OCI-LY7 (cell line): ENCODE results near the gene PPP2R3C. TPM values are rescaled to one million over a fixed set of nuclear protein-coding genes. Genes with fewer than 3 reads are reported as not detected.

Source experiments
- BruUV-seq: library from RNA; stranded (reverse); fragments of 400-500 nt; replicated peaks from 2 replicates; lab custom pipeline; 2021; lab: Mats Ljungman, UMichigan
- CTCF ChIA-PET: fragments of 300-600 bp; sonication (Branson Sonifier 250); formaldehyde crosslinking; loops from one replicate; lab custom pipeline; 2022; ENCODE audit warnings: antibody characterized with exemption; ENCODE audit not compliant: unreplicated experiment; lab: Charles Lee
- POLR2A ChIA-PET: fragments of 300-600 bp; sonication (Branson Sonifier 250); formaldehyde crosslinking; loops from one replicate; lab custom pipeline; 2022; ENCODE audit warnings: antibody characterized with exemption; lab: Charles Lee
- DNase-seq: peaks from one replicate; pipeline ENCODE4 v3.0.0-alpha.2; 2015; ENCODE audit warnings: low spot score
- H2AFZ ChIP-seq: fragments of 200-600 bp; sonication (generic), shearing (Covaris generic); 2 replicates; pipeline ENCODE4 v1.6.1; 2014; ENCODE audit warnings: mild to moderate bottlenecking, antibody characterized with exemption, low read length, moderate library complexity
- H3K27ac ChIP-seq: fragments of 200-600 bp; sonication (generic); 2 replicates; pipeline ENCODE4 v1.5.1; 2014; ENCODE audit warnings: mixed run types, low read depth, mild to moderate bottlenecking, moderate library complexity, low read length, inconsistent platforms; ENCODE audit not compliant: poor library complexity, severe bottlenecking
- H3K36me3 ChIP-seq: fragments of 200-600 bp; sonication (generic); 2 replicates; pipeline ENCODE4 v1.6.1; 2014; ENCODE audit warnings: mild to moderate bottlenecking, antibody characterized with exemption, low read length, moderate library complexity, mixed read lengths; ENCODE audit not compliant: insufficient read depth
- H3K4me1 ChIP-seq: fragments of 200-600 bp; sonication (generic); 2 replicates; pipeline ENCODE4 v1.5.1; 2014; ENCODE audit warnings: mild to moderate bottlenecking, low read length; ENCODE audit not compliant: insufficient read depth, poor library complexity, severe bottlenecking
- H3K4me2 ChIP-seq: fragments of 200-600 bp; sonication (generic); 2 replicates; pipeline ENCODE4 v1.6.1; 2014; ENCODE audit warnings: mild to moderate bottlenecking, low read length
- H3K4me3 ChIP-seq: fragments of 200-600 bp; sonication (generic); 2 replicates; pipeline ENCODE4 v1.5.1; 2014; ENCODE audit warnings: mild to moderate bottlenecking, low read depth, low read length; ENCODE audit not compliant: poor library complexity, severe bottlenecking
- H3K79me2 ChIP-seq: fragments of 200-600 bp; sonication (generic); 2 replicates; pipeline ENCODE4 v1.6.1; 2016; ENCODE audit warnings: low read depth, mild to moderate bottlenecking, low read length, moderate library complexity, mixed read lengths; ENCODE audit not compliant: insufficient read depth
- H3K9me2 ChIP-seq: fragments of 200-600 bp; sonication (generic); 2 replicates; pipeline ENCODE4 v1.6.1; 2016; ENCODE audit warnings: mild to moderate bottlenecking, low read length, mixed read lengths; ENCODE audit not compliant: insufficient read depth
- H3K9me3 ChIP-seq: fragments of 200-600 bp; sonication (generic); 2 replicates; pipeline ENCODE4 v1.6.1; 2014; ENCODE audit warnings: mild to moderate bottlenecking, mixed run types, low read length, mixed read lengths
- H4K20me1 ChIP-seq: fragments of 200-600 bp; sonication (generic); 2 replicates; pipeline ENCODE4 v1.6.1; 2014; ENCODE audit warnings: mild to moderate bottlenecking, antibody characterized with exemption, low read length, moderate library complexity, mixed read lengths; ENCODE audit not compliant: insufficient read depth
- EZH2phosphoT487 ChIP-seq: fragments of 200-600 bp; sonication (generic); IDR thresholded peaks from 2 replicates; pipeline ENCODE4 v1.6.1; 2018; ENCODE audit warnings: low read depth, borderline replicate concordance, mild to moderate bottlenecking, mixed run types, antibody characterized with exemption, low read length, moderate library complexity, mixed read lengths
- intact Hi-C: fragments of 100-400 bp; cut with micrococcal nuclease; formaldehyde crosslinking; loops from one replicate; pipeline ENCODE4 v1.10.0; 2022; ENCODE audit not compliant: unreplicated experiment
- total RNA-seq, 2 experiments: library from RNA; depleted of rRNA in 1 of 2; stranded (reverse); fragments of >200 nt in 1 of 2; shearing (Covaris generic) in 1 of 2; gene quantifications; 2 replicates each; pipeline ENCODE4 v1.2.3, GENCODE V29; 2014 to 2022
- TF ChIP-seq, protein P1 (sequence below): fragments of 200-600 bp; sonication (generic); conservative IDR thresholded peaks from 2 replicates; pipeline ENCODE4 v1.5.1; 2014; ENCODE audit warnings: mild to moderate bottlenecking, antibody characterized with exemption, low read length, moderate library complexity, mixed read lengths

The PPP2R3C gene
- total RNA-seq, 2 experiments from 2014 or later = 47.4 to 50.8 TPM

DNA sequence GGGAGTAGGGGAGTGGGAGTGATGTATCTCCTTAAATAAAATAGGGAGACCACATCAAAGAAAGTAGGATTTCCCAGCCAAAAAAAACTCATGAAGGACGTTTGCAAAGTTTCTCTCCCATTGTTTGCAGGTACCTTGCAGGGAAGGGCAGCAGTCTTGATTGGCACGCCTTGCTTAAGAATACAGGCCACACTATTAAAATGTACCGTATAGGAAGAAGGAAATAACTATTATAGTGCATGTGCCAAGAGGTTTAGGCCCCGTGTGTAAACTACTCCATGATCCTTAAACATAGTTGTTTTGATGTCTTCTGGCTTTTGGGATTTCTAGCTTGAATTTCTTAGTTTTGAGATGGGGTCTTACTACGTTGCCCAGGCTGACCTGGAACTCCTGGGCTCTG is 43.1 kb upstream of the PPP2R3C start:
- Histone ChIP-seq H3K36me3 (peaks cover 43% of the 10 kb centered on the region), H3K9me2 (no peaks in the 10 kb centered on the region), H3K79me2 (peaks cover 7% of the 10 kb centered on the region; the same call in 1 of the 2 replicates), H3K4me2 (no peak overlapping the region), H2AFZ (no peak overlapping the region), H3K4me1 (no peaks in the 10 kb centered on the region), H3K9me3 (peaks cover 6% of the 10 kb centered on the region; the same call in 1 of the 2 replicates), H4K20me1 (no peaks in the 10 kb centered on the region), H3K4me3 (no peak overlapping the region), H3K27ac (no peak overlapping the region)
- CTCF ChIA-PET = no interaction called here
- no peak for DNase-seq
- TF ChIP-seq, protein P1, sequence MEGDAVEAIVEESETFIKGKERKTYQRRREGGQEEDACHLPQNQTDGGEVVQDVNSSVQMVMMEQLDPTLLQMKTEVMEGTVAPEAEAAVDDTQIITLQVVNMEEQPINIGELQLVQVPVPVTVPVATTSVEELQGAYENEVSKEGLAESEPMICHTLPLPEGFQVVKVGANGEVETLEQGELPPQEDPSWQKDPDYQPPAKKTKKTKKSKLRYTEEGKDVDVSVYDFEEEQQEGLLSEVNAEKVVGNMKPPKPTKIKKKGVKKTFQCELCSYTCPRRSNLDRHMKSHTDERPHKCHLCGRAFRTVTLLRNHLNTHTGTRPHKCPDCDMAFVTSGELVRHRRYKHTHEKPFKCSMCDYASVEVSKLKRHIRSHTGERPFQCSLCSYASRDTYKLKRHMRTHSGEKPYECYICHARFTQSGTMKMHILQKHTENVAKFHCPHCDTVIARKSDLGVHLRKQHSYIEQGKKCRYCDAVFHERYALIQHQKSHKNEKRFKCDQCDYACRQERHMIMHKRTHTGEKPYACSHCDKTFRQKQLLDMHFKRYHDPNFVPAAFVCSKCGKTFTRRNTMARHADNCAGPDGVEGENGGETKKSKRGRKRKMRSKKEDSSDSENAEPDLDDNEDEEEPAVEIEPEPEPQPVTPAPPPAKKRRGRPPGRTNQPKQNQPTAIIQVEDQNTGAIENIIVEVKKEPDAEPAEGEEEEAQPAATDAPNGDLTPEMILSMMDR = no peak
- TF ChIP-seq EZH2phosphoT487 = no peak
- intact Hi-C loops = no loop called here
- no TSS peak for BruUV-seq
- POLR2A ChIA-PET = interaction anchor here (1.0 to 1.2 kb wide), 2 partner anchors 9 to 280 kb away, joined by 3 read pairs; no protein-coding TSS in a partner anchor

DNA sequence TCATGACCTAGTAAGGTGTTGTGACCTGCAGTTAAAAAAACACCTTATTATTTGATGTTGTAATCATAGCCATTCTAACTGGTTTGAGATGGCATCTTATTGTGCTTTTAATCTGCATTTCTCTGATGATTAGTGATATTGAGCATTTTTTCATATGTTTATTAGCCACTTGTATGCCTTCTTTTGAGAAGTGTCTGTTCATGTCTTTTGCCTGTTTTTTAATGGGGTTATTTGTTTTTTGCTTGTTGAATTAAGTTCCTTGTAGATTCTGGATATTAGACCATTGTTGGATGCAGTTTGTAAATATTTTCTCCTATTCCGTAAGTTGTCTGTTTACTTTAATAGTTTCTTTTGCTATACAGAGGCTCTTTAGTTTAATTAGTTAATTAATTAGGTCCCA is 41.6 kb upstream of the PPP2R3C start:
- H3K36me3 ChIP-seq = peaks cover 47% of the 10 kb centered on the region
- intact Hi-C loops = no loop called here
- H3K27ac ChIP-seq = no peak overlapping the region
- no TSS peak for BruUV-seq
- no peaks in the 10 kb centered on the region for H4K20me1 ChIP-seq
- 0 out of 2 replicates have a peak, but pooled peaks cover 7% of the 10 kb centered on the region for H3K79me2 ChIP-seq
- H3K4me1 ChIP-seq = no peaks in the 10 kb centered on the region
- peaks cover 5% of the 10 kb centered on the region; the same call in 1 of the 2 replicates for H3K9me3 ChIP-seq
- TF ChIP-seq, protein P1 = no peak
- no peak for TF ChIP-seq EZH2phosphoT487
- no peak overlapping the region for H2AFZ ChIP-seq
- H3K4me2 ChIP-seq = no peak overlapping the region
- H3K9me2 ChIP-seq = no peaks in the 10 kb centered on the region
- DNase-seq = no peak
- POLR2A ChIA-PET = interaction anchor here (1.0 kb wide), 1 partner anchor 9 kb away, joined by 4 read pairs; no protein-coding TSS in a partner anchor
- CTCF ChIA-PET = no interaction called here
- no peak overlapping the region for H3K4me3 ChIP-seq

DNA sequence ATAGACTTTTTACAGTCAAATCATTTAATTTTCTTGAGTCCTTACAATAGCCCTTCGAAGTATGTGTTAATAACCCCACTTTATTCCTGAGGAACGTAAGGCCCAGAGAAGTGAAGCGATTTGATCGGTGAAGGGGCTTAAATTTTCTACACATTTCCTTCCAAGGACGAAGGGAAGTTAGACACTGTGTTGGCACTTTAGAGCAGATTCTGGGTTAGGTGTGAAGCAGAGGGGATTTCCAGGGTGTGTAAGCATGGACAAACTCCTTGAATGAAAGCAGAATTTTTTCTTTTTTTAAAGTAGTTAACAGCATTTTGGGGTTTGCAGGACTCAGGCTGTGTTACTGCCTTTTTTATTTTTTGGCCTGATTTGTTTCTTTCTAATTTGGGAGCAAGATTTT is 39.4 kb upstream of the PPP2R3C start:
- Histone ChIP-seq H2AFZ (no peak overlapping the region), H3K4me1 (peaks cover 4% of the 10 kb centered on the region), H3K9me2 (no peaks in the 10 kb centered on the region), H3K27ac (no peak overlapping the region), H3K79me2 (peaks cover 12% of the 10 kb centered on the region; the same call in 1 of the 2 replicates), H3K36me3 (peaks cover 28% of the 10 kb centered on the region), H3K9me3 (no peaks in the 10 kb centered on the region), H3K4me3 (no peak overlapping the region), H3K4me2 (no peak overlapping the region), H4K20me1 (no peaks in the 10 kb centered on the region)
- ChIA-PET CTCF (no interaction called here), POLR2A (no interaction called here)
- BruUV-seq = no TSS peak
- intact Hi-C loops = no loop called here
- no peak for DNase-seq
- TF ChIP-seq, protein P1 = no peak
- no peak for TF ChIP-seq EZH2phosphoT487
